Measurements from ENCODE around the gene LYSMD1. TPM values are rescaled to one million over a fixed set of nuclear protein-coding genes. Genes with fewer than 3 reads are reported as not detected.

The LYSMD1 gene
- total RNA-seq, 4 donors from 2014 or later, result 13.4 to 19.7 (median 15.7) TPM

GRCh38 chr1:151159373-151159772, 6.3 kb downstream of the LYSMD1 start:
- Histone ChIP-seq H3K27me3 (no peaks in the 10 kb centered on the region), H3K9me3 (no peaks in the 10 kb centered on the region), H3K27ac (peak overlapping the region in 1 of 3 donors; percentile 17), H3K4me3 (replicated peaks in 1 of 3) (no peak overlapping the region), H3K36me3 (peaks cover 25 to 27% of the 10 kb centered on the region in 2 donors), H3K4me1 (peaks cover 3 to 7% of the 10 kb centered on the region in 2 donors)
- DNase-seq, result no peak
- intact Hi-C loops (cut with DNase I), result loop anchor here (5.0 to 10.0 kb wide), 2 partner anchors 57 to 135 kb away; no protein-coding TSS in a partner anchor
- TF ChIP-seq, protein P1, sequence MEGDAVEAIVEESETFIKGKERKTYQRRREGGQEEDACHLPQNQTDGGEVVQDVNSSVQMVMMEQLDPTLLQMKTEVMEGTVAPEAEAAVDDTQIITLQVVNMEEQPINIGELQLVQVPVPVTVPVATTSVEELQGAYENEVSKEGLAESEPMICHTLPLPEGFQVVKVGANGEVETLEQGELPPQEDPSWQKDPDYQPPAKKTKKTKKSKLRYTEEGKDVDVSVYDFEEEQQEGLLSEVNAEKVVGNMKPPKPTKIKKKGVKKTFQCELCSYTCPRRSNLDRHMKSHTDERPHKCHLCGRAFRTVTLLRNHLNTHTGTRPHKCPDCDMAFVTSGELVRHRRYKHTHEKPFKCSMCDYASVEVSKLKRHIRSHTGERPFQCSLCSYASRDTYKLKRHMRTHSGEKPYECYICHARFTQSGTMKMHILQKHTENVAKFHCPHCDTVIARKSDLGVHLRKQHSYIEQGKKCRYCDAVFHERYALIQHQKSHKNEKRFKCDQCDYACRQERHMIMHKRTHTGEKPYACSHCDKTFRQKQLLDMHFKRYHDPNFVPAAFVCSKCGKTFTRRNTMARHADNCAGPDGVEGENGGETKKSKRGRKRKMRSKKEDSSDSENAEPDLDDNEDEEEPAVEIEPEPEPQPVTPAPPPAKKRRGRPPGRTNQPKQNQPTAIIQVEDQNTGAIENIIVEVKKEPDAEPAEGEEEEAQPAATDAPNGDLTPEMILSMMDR (IDR thresholded peaks at IDR 0.05), result no peak
- TF ChIP-seq POLR2A (IDR thresholded peaks at IDR 0.05), result no peak

- H3K4me1 ChIP-seq, result peaks cover 0 to 1% of the 10 kb centered on the region in 2 donors
- DNase-seq, result peak; percentile 25 to 27
- H3K36me3 ChIP-seq, result peaks cover 25 to 27% of the 10 kb centered on the region in 2 donors
- TF ChIP-seq, protein P1 (IDR thresholded peaks at IDR 0.05), result no peak
- no peak for TF ChIP-seq POLR2A (IDR thresholded peaks at IDR 0.05)
- H3K27ac ChIP-seq, result no peak overlapping the region
- H3K9me3 ChIP-seq, result no peaks in the 10 kb centered on the region
- intact Hi-C loops (cut with DNase I), result loop anchor here (5.0 to 10.0 kb wide), 2 partner anchors 56 to 134 kb away; no protein-coding TSS in a partner anchor
- H3K4me3 ChIP-seq (replicated peaks in 1 of 3), result no peak overlapping the region
- WGBS, 2 donors, result 82 to 84% methylated on average over 4 to 17 of the region's 22 CpGs
- H3K27me3 ChIP-seq, result no peaks in the 10 kb centered on the region
Measured at GRCh38 chr1:151158751-151159251, 6.9 kb downstream of the LYSMD1 start.

DNA sequence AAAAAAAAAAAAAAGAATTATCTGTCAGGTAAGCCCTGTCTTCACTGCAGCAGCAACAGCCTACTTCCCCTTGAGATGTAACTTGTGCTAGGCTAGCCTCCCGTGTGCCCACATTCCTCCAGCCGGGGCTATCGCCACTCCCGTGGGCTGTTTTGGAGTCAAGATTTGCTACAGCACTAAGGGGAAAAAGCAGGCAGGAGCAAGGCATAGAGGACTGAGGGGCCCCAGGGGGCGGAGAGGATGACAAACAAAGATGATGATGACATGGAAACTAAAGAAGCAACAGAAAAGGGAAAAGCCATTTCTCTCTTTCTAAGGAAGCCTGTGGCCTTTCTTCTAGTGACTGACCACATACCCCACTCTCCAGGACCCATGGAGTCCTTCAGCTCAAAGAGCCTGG, 7.4 kb downstream of the LYSMD1 start:
- no peaks in the 10 kb centered on the region for H3K9me3 ChIP-seq
- 85 to 90% methylated on average over 5 of the region's 5 CpGs for WGBS, 2 donors
- peaks cover 25 to 27% of the 10 kb centered on the region in 2 donors for H3K36me3 ChIP-seq
- DNase-seq, result no peak
- no peaks in the 10 kb centered on the region for H3K4me1 ChIP-seq
- H3K27me3 ChIP-seq, result no peaks in the 10 kb centered on the region
- no peak overlapping the region for H3K4me3 ChIP-seq (replicated peaks in 1 of 3)
- intact Hi-C loops (cut with DNase I), result loop anchor here (5.0 to 10.0 kb wide), 2 partner anchors 56 to 134 kb away; no protein-coding TSS in a partner anchor
- no peak overlapping the region for H3K27ac ChIP-seq
- TF ChIP-seq POLR2A (IDR thresholded peaks at IDR 0.05), result no peak
- TF ChIP-seq, protein P1 (IDR thresholded peaks at IDR 0.05), result no peak

- Histone ChIP-seq H3K9me3 (no peaks in the 10 kb centered on the region), H3K36me3 (peaks cover 25 to 27% of the 10 kb centered on the region in 2 donors), H3K4me3 (replicated peaks in 1 of 3) (no peak overlapping the region), H3K27ac (no peak overlapping the region), H3K27me3 (no peaks in the 10 kb centered on the region), H3K4me1 (no peaks in the 10 kb centered on the region)
- intact Hi-C loops (cut with DNase I), result loop anchor here (5.0 to 10.0 kb wide), 2 partner anchors 55 to 132 kb away; no protein-coding TSS in a partner anchor
- 86 to 93% methylated on average over 6 of the region's 6 CpGs for WGBS, 2 donors
- DNase-seq, result no peak
- TF ChIP-seq, protein P1 (IDR thresholded peaks at IDR 0.05), result no peak
- TF ChIP-seq POLR2A (IDR thresholded peaks at IDR 0.05), result no peak
Measured at GRCh38 chr1:151157067-151157531, 8.6 kb downstream of the LYSMD1 start.

GRCh38 chr1:151156515-151156819, 9.2 kb downstream of the LYSMD1 start, which contains the start of gene TNFAIP8L2:
TNFAIP8L2 (plus strand) TSS chr1:151156649; CDS start chr1:151158698, 2,049 bp downstream.
- H3K4me3 ChIP-seq (replicated peaks in 1 of 3), result no peak within 1 kb of the TSS
- intact Hi-C loops (cut with DNase I), result loop anchor here (5.0 to 10.0 kb wide), 2 partner anchors 54 to 132 kb away; no protein-coding TSS in a partner anchor
- no peaks in the 10 kb centered on the region for H3K27me3 ChIP-seq
- peaks cover 22 to 23% of the 10 kb centered on the region in 2 donors for H3K36me3 ChIP-seq
- no peaks in the 10 kb centered on the region for H3K4me1 ChIP-seq
- TF ChIP-seq POLR2A (IDR thresholded peaks at IDR 0.05), result no peak
- TF ChIP-seq, protein P1 (IDR thresholded peaks at IDR 0.05), result no peak
- H3K27ac ChIP-seq, result no peak within 1 kb of the TSS
- DNase-seq, result no peak
- H3K9me3 ChIP-seq, result no peaks in the 10 kb centered on the region
- WGBS, 2 donors, result 74 to 78% methylated on average over 4 of the region's 4 CpGs

All from thyroid gland (tissue), 4 donors.